HG03280 (cell line): Measurements from ENCODE around the gene ZNF474.

ENCODE experiments used
- ATAC-seq: cut with Tn5 transposase; IDR thresholded peaks from one replicate; pipeline ENCODE4 v1.9.1; 2021; ENCODE audit warnings: mild to moderate bottlenecking, moderate library complexity; ENCODE audit not compliant: unreplicated experiment

ZNF474 gene

GRCh38 chr5:122153230-122153629 is 23.9 kb downstream of the ZNF474 start:
- ATAC-seq, result no peak

- ATAC-seq, result no peak
Measured at GRCh38 chr5:122153774-122154173, 24.4 kb downstream of the ZNF474 start.

- no peak for ATAC-seq
Measured at GRCh38 chr5:122154491-122154890, 25.1 kb downstream of the ZNF474 start.

- no peak for ATAC-seq
Measured at GRCh38 chr5:122154910-122155309, 25.6 kb downstream of the ZNF474 start.

- ATAC-seq, result no peak
Measured at GRCh38 chr5:122155546-122155945, 26.2 kb downstream of the ZNF474 start.

- no peak for ATAC-seq
Measured at GRCh38 chr5:122156724-122157325, 27.5 kb downstream of the ZNF474 start.

GRCh38 chr5:122162100-122162638 is 32.8 kb downstream of the ZNF474 start:
- no peak for ATAC-seq

- ATAC-seq, result no peak
Measured at GRCh38 chr5:122163121-122164069, 34.0 kb downstream of the ZNF474 start.

- ATAC-seq, result no peak
Measured at GRCh38 chr5:122164070-122164435, 34.7 kb downstream of the ZNF474 start.

GRCh38 chr5:122164831-122165558 is 35.6 kb downstream of the ZNF474 start:
- ATAC-seq, result no peak

- no peak for ATAC-seq
Measured at GRCh38 chr5:122165559-122166078, 36.3 kb downstream of the ZNF474 start.

GRCh38 chr5:122169350-122170103 is 40.2 kb downstream of the ZNF474 start:
- no peak for ATAC-seq

GRCh38 chr5:122170620-122171019 is 41.3 kb downstream of the ZNF474 start:
- ATAC-seq, result no peak

- no peak for ATAC-seq
Measured at GRCh38 chr5:122172207-122172606, 42.9 kb downstream of the ZNF474 start.

GRCh38 chr5:122173474-122174415 is 44.4 kb downstream of the ZNF474 start:
- no peak for ATAC-seq

GRCh38 chr5:122175091-122175490 is 45.7 kb downstream of the ZNF474 start:
- no peak for ATAC-seq

- ATAC-seq, result no peak
Measured at GRCh38 chr5:122175852-122176251, 46.5 kb downstream of the ZNF474 start.

- ATAC-seq, result no peak
Measured at GRCh38 chr5:122177161-122177560, 47.8 kb downstream of the ZNF474 start.

- no peak for ATAC-seq
Measured at GRCh38 chr5:122179701-122180100, 50.4 kb downstream of the ZNF474 start.
